ENCODE measurements around the gene STAP2. TPM values are rescaled to one million over a fixed set of nuclear protein-coding genes. Genes with fewer than 3 reads are reported as not detected.

Gene STAP2
- total and polyA plus RNA-seq, 9 of the 15 experiments (the other 6 are each of a cell fraction or from before 2014, with no cell fraction given) = 1.2 to 9.8 (median 4.5) TPM

- TF ChIP-seq ZBTB33 (CRISPR knock-in tag; IDR thresholded peaks at IDR 0.05) (peak; percentile 58; the same call in 1 of the 2 replicates), FIP1L1 (IDR thresholded peaks at IDR 0.05; ENCODE audit: low read depth, low read length, poor library complexity, severe bottlenecking) (peak; percentile 24), KDM2B (CRISPR knock-in tag; IDR thresholded peaks at IDR 0.05) (peak; percentile 90), GATAD2B (IDR thresholded peaks at IDR 0.05; ENCODE audit: borderline replicate concordance) (no peak), E2F1 (CRISPR knock-in tag; IDR thresholded peaks at IDR 0.05) (no peak), HNRNPUL1 (IDR thresholded peaks at IDR 0.05; ENCODE audit: low read length) (no peak), NFIC (IDR thresholded peaks at IDR 0.05) (no peak), EGR1 (conservative IDR thresholded peaks at IDR 0.05) (peak; percentile 96), YY1 (IDR thresholded peaks at IDR 0.05; ENCODE audit: borderline replicate concordance in 1 of 3, control insufficient read depth in 1 of 3, extremely low read depth in 1 of 3, insufficient read depth in 3 of 3, insufficient read length in 1 of 3, insufficient replicate concordance in 2 of 3, low read depth in 1 of 3, low read length in 2 of 3) (peak in 1 of 3 experiments; percentile 32), ESRRB (CRISPR knock-in tag; IDR thresholded peaks at IDR 0.05; ENCODE audit: borderline replicate concordance) (no peak), MYC (IDR thresholded peaks at IDR 0.05; ENCODE audit: low read depth, low read length) (no peak), MYC (CRISPR knock-in tag; IDR thresholded peaks at IDR 0.05; ENCODE audit: borderline replicate concordance, low read depth) (0 out of 2 replicates have a peak, but pooled peaks have one; percentile 90), FOXK1 (CRISPR knock-in tag; IDR thresholded peaks at IDR 0.05; ENCODE audit: borderline replicate concordance) (no peak; the same call in 1 of the 2 replicates), SP1 (CRISPR knock-in tag; IDR thresholded peaks at IDR 0.05) (peak; percentile 55; the same call in 1 of the 2 replicates), CC2D1A (IDR thresholded peaks at IDR 0.05) (peak; percentile 11; the same call in 1 of the 2 replicates), KDM4B (IDR thresholded peaks at IDR 0.05; ENCODE audit: borderline replicate concordance in 2 of 2, low read depth in 1 of 2) (no peak), KLF13 (tag; IDR thresholded peaks at IDR 0.05; ENCODE audit: borderline replicate concordance, low read depth) (peak; percentile 75)
Measured at GRCh38 chr19:4326837-4327251, 11.8 kb downstream of the STAP2 start (continued).
